Hepatocyte (in vitro differentiated cells): ENCODE measurements around the gene POMZP3.
"Not testable (repeated sequence)": the region's sequence is repeated elsewhere in the genome, so short reads cannot be mapped to it uniquely, and the experiment has no call there.

Source experiments
- EZH2 ChIP-seq: fragments of 200-600 bp; sonication (generic); IDR thresholded peaks from 2 replicates; pipeline ENCODE4 v1.6.1; 2016; ENCODE audit warnings: antibody characterized with exemption, mild to moderate bottlenecking, borderline replicate concordance
- EZH2phosphoT487 ChIP-seq: fragments of 200-600 bp; sonication (generic); IDR thresholded peaks from one replicate; pipeline ENCODE4 v1.6.1; 2018; ENCODE audit warnings: antibody characterized with exemption, mild to moderate bottlenecking, low read depth, moderate library complexity; ENCODE audit not compliant: unreplicated experiment, severe bottlenecking
- TF ChIP-seq, protein P1 (sequence below): fragments of 200-600 bp; sonication (generic); IDR thresholded peaks from 2 replicates; pipeline ENCODE4 v1.5.1; 2016; ENCODE audit warnings: antibody characterized with exemption, mild to moderate bottlenecking; ENCODE audit not compliant: poor library complexity

DNA sequence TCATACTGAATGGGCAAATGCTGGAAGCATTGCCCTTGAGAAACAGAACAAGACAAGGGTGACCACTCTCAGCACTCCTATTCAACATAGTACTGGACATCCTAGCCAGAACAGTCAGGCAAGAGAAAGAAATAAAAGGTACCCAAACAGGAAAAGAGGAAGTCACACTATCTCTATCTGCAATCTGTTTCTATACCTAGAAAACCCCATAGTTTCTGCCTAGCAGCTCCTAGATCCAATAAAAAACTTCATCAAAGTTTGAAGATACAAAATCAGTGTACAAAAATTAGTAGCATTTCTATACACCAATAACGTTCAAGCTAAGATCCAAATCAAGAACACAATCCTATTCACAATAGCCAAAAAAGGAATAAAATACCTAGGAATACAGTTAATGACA lies 29.8 kb downstream of the POMZP3 start:
- TF ChIP-seq, protein P1, sequence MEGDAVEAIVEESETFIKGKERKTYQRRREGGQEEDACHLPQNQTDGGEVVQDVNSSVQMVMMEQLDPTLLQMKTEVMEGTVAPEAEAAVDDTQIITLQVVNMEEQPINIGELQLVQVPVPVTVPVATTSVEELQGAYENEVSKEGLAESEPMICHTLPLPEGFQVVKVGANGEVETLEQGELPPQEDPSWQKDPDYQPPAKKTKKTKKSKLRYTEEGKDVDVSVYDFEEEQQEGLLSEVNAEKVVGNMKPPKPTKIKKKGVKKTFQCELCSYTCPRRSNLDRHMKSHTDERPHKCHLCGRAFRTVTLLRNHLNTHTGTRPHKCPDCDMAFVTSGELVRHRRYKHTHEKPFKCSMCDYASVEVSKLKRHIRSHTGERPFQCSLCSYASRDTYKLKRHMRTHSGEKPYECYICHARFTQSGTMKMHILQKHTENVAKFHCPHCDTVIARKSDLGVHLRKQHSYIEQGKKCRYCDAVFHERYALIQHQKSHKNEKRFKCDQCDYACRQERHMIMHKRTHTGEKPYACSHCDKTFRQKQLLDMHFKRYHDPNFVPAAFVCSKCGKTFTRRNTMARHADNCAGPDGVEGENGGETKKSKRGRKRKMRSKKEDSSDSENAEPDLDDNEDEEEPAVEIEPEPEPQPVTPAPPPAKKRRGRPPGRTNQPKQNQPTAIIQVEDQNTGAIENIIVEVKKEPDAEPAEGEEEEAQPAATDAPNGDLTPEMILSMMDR: not testable (repeated sequence)
- TF ChIP-seq EZH2, EZH2phosphoT487: not testable (repeated sequence)
